Vagina (tissue), 2 donors: Measurements from ENCODE around the gene ZNF296. TPM values are rescaled to one million over a fixed set of nuclear protein-coding genes. Genes with fewer than 3 reads are reported as not detected.

ENCODE experiments used
- DNase-seq, 2 donors: peaks; one replicate each; pipeline ENCODE4 v3.0.0-alpha.2; 2017; ENCODE audit errors: extremely low spot score in 2 of 2
- H3K27ac ChIP-seq: fragments of 200-600 bp; sonication (generic); one replicate; pipeline ENCODE4 v1.5.1; 2019
- H3K27me3 ChIP-seq: fragments of 200-600 bp; sonication (generic); one replicate; pipeline ENCODE4 v1.5.1; 2019
- H3K36me3 ChIP-seq, 2 donors: fragments of 200-600 bp; sonication (generic); one replicate each; pipeline ENCODE4 v1.5.1; 2017 to 2019
- H3K4me1 ChIP-seq: fragments of 200-600 bp; sonication (generic); one replicate; pipeline ENCODE4 v1.5.1; 2019
- H3K4me3 ChIP-seq, 2 donors: fragments of 200-600 bp; sonication (generic); 1 replicate in 1 of 2; 2 replicates in 1 of 2; pipeline ENCODE4 v1.5.1; 2016 to 2019
- H3K9me3 ChIP-seq: fragments of 200-600 bp; sonication (generic); one replicate; pipeline ENCODE4 v1.5.1; 2019
- CTCF ChIP-seq, 3 experiments: fragments of 450-650 bp in 2 of 3; fragments of 200-600 bp in 1 of 3; sonication (generic) in 1 of 3; IDR thresholded peaks; one replicate each; pipeline ENCODE4 v1.5.1; 2017 to 2019; ENCODE audit warnings: antibody characterized with exemption in 3 of 3, mild to moderate bottlenecking in 2 of 3, moderate library complexity in 2 of 3
- POLR2A ChIP-seq, 2 donors: fragments of 450-650 bp; IDR thresholded peaks; one replicate each; pipeline ENCODE4 v1.6.1; 2017; ENCODE audit warnings: antibody characterized with exemption in 2 of 2, mild to moderate bottlenecking in 2 of 2, moderate library complexity in 2 of 2
- POLR2AphosphoS5 ChIP-seq, 2 donors: sonication (generic); formaldehyde crosslinking; IDR thresholded peaks; one replicate each; pipeline ENCODE4 v1.9.0; 2017; ENCODE audit warnings: antibody characterized with exemption in 2 of 2, mild to moderate bottlenecking in 2 of 2, low read depth in 1 of 2; ENCODE audit not compliant: insufficient read depth in 1 of 2
- intact Hi-C: fragments of 100-400 bp; cut with DNase I; formaldehyde crosslinking; loops from one replicate; pipeline ENCODE4 v1.15.1; 2023
- total RNA-seq: library from RNA; depleted of rRNA; stranded (reverse); fragments of >200 nt; gene quantifications from one replicate; pipeline ENCODE4 v1.2.3, GENCODE V29; 2016

ZNF296 gene
- total RNA-seq, 1 donor from 2014 or later: 5.6 TPM

DNA sequence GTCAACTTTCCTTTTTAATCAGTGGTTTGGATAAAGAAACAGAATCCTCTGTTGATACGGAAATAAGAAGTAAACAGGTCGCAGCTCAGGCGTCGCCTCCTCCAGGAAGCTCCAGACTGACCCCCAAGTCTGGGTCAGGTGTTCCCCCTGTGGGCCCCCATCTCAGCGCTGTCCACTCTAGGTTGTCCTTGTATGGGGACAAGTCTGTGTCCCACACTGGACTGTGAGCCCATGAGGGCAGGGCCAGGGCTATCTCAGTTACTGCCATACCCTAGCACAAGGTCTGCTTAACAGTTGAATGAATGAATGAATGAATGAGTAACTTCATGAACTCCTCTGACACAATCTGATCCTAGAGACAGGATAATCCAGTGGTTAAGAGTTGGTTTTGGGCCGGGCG lies 29.9 kb downstream of the ZNF296 start:
- no peak overlapping the region for H3K4me3 ChIP-seq
- TF ChIP-seq POLR2AphosphoS5 (IDR thresholded peaks at IDR 0.05; ENCODE audit: insufficient read depth in 1 of 2, low read depth in 1 of 2) (no peak), CTCF (IDR thresholded peaks at IDR 0.05) (no peak), POLR2A (IDR thresholded peaks at IDR 0.05) (no peak)
- no peaks in the 10 kb centered on the region for H3K9me3 ChIP-seq
- H3K27me3 ChIP-seq: no peaks in the 10 kb centered on the region
- H3K36me3 ChIP-seq: peaks cover 0 to 28% of the 10 kb centered on the region in 2 donors
- no peak for DNase-seq
- peaks cover 74% of the 10 kb centered on the region for H3K4me1 ChIP-seq
- no peak overlapping the region for H3K27ac ChIP-seq
- intact Hi-C loops: no loop called here

- DNase-seq: no peak
- Histone ChIP-seq H3K27me3 (no peaks in the 10 kb centered on the region), H3K4me3 (no peak overlapping the region), H3K9me3 (no peaks in the 10 kb centered on the region), H3K36me3 (peaks cover 0 to 33% of the 10 kb centered on the region in 2 donors), H3K27ac (no peak overlapping the region), H3K4me1 (peaks cover 76% of the 10 kb centered on the region)
- TF ChIP-seq POLR2A (IDR thresholded peaks at IDR 0.05) (no peak), CTCF (IDR thresholded peaks at IDR 0.05) (no peak), POLR2AphosphoS5 (IDR thresholded peaks at IDR 0.05; ENCODE audit: insufficient read depth in 1 of 2, low read depth in 1 of 2) (no peak)
- intact Hi-C loops: no loop called here
These were observed 30.5 kb downstream of the ZNF296 start for GRCh38 chr19:45045671-45046353.

DNA sequence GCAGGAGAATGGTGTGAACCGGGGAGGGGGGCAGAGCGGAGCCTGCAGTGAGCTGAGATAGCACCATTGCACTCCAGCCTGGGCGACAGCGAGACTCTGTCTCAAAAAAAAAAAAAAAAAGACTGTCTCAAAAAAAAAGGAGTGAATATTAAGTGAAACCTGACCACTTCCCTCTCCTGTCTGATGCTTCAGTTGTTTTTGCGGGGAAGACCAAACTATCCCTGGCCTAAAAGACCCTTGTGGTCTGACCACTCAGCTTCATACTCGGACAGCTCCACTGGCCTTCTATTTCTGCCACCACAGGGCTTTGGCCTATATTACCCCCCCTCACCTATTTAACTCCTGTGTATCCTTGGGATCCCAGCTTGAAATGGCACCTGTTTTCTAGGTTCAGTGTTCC lies 35.2 kb downstream of the ZNF296 start:
- TF ChIP-seq POLR2AphosphoS5 (IDR thresholded peaks at IDR 0.05; ENCODE audit: insufficient read depth in 1 of 2, low read depth in 1 of 2) (no peak), CTCF (IDR thresholded peaks at IDR 0.05) (no peak), POLR2A (IDR thresholded peaks at IDR 0.05) (no peak)
- no peak overlapping the region for H3K4me3 ChIP-seq
- H3K27me3 ChIP-seq: no peaks in the 10 kb centered on the region
- no peaks in the 10 kb centered on the region for H3K9me3 ChIP-seq
- H3K4me1 ChIP-seq: peaks cover 60% of the 10 kb centered on the region
- no peak overlapping the region for H3K27ac ChIP-seq
- intact Hi-C loops: no loop called here
- DNase-seq: no peak
- H3K36me3 ChIP-seq: peaks cover 0 to 40% of the 10 kb centered on the region in 2 donors

DNA sequence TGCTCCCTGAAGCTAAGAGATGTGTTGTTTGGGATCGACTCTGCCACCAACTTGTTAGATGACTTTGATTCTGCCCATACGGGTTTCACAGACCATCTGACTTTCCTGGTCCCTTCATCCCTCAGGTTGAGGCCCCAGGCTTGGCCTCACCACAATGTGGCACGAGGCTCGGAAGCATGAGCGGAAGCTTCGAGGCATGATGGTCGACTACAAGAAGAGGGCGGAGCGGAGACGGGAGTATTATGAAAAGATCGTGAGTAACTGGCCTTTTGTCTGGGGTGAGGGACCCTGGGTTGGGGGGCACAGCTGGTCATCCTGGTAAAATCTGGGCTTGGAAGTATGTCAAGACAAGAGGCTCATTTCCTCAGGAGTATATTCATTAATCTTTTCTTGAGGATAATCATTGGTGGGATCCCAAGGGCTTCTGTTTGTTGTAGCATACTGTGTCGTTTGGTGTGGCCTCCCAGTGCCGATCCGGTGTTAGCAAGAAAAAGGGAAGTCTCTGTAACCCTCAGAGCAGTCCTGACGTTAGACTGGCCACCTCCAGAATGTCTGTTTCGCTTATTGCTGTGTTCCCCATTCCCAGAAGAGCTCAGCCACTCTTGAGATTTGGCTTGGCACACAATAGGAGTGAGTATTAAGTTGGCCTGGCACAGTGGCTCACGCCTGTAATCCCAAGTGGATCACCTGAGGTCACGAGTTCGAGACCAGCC lies 36.1 kb downstream of the ZNF296 start:
- peak overlapping the region; percentile 87 for H3K27ac ChIP-seq
- peaks cover 0 to 39% of the 10 kb centered on the region in 2 donors for H3K36me3 ChIP-seq
- no peaks in the 10 kb centered on the region for H3K27me3 ChIP-seq
- no peak for TF ChIP-seq CTCF (IDR thresholded peaks at IDR 0.05)
- no peak for TF ChIP-seq POLR2A (IDR thresholded peaks at IDR 0.05)
- TF ChIP-seq POLR2AphosphoS5 (IDR thresholded peaks at IDR 0.05; ENCODE audit: insufficient read depth in 1 of 2, low read depth in 1 of 2): no peak
- H3K4me1 ChIP-seq: peaks cover 51% of the 10 kb centered on the region
- peak overlapping the region; percentile 67 to 85 for H3K4me3 ChIP-seq
- DNase-seq: no peak
- intact Hi-C loops: no loop called here
- H3K9me3 ChIP-seq: no peaks in the 10 kb centered on the region
